Raji (cell line): ENCODE results near the gene CDK16.

ENCODE experiments used
- POLR2A ChIP-seq: IDR thresholded peaks from 2 replicates; pipeline ENCODE4 v1.6.1; 2011; ENCODE audit warnings: low read depth, low read length, control low read depth; ENCODE audit not compliant: insufficient read depth

The CDK16 gene

DNA sequence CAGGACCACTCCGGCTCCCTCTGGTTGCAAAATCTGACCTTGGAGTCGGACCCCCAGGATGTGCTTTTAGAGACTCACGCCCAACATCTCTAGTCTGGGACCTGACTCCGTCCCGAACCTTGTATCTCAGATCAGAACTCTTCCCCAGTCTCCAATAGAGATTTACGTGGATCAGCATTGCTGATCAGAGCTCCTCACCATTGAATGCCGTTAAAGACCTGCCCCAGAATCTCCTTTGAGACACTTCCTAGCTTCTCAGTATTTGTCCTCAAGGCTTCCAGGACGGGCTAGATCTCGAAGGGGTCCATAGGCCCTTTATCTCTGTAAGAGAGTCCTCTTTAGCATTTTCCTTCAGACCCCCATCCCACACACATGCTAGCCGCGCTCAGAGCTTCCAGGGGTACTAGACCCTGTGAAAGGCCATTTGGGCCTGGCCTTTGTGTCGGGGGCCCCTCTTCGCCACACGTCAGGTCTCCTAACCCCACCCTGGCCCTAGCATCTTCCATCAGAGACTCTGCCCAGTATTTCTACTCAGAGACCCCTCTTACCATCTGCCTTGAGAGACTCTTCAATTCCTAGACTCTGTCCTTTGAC is 24.2 kb upstream of the CDK16 start:
- no peak for TF ChIP-seq POLR2A

DNA sequence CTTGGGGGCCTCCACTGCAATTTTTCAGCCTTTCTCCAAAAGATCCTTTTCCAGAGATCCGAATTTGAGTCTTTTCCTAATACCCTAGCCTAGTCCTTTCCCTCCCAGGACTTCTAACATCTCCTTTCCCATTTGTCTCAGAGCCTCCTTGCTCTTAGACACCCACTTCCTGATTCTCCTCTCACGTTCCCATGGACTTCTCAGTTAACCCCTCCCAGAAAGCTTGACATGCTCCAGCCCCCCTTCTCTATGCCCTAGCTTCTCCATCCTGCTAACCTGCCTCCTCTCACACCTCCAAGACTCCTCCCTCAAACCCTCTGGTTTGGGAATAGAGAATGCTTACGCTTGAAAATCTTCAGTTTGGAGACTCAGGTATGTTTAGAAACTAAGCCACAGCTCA is 22.4 kb upstream of the CDK16 start:
- TF ChIP-seq POLR2A = no peak

DNA sequence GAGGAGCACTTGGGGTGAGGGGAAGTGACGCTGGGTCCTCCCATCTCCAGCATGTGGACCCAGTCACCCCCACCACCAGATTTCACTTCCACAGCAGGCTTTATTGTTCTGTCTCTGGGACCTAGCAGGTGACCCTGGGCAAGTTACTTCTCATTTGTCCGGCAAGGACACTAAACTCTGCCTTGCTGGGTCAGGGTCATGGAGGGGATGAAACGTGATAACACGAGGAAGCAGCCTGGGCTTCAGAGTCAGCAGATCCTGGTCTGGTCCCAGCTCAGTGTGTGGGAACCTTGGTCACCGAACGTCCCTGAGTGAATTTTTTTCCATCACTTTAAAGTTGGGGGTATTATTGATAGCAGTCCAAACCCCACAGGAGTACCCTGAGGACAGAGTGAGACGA is 21.0 kb upstream of the CDK16 start:
- TF ChIP-seq POLR2A = no peak

DNA sequence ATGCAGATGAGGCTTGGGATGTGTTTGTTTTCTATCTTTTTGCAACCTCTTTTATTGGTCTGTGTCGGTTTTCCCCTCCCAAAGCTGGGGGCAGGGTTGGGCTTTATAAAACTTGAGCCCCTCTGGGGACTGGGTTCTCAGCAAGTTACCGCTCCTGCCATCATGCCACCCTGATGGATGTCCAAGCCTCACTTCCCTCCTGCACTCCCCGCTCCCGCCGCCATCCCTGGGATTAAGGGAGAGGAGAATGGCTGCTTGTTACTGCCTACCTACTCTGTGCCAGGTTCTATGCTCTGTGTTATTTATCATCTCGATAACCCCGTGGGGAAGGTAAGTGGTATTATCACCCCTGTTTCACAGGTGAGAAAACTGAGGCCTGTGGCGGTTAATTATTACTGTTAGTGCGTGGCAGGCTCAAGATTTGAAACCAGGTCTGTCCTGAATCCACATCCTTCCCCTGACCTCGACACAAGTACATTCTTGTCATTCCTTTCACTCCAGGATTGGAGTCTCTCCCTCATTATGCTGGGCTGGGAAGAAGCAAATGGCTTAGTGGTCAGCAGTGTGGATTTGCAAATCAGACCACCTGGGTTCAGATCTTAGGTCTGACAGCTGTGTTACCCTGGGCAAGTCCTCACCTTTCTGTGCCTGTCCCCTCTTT is 20.3 kb upstream of the CDK16 start:
- no peak for TF ChIP-seq POLR2A

DNA sequence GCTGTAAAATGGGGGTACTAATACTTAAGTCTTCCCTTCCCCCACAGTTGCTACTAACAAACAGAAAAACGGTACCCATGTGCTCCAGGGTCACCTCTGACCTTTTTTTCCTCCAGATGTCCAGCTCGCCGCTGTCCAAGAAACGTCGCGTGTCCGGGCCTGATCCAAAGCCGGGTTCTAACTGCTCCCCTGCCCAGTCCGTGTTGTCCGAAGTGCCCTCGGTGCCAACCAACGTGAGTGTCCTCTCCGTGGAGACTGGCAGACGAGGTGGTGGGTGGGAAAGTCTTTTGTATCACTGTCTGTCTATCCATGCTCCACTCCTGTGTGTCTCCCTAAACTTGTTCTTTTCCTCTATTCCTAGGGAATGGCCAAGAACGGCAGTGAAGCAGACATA is 19.8 kb upstream of the CDK16 start:
- no peak for TF ChIP-seq POLR2A

DNA sequence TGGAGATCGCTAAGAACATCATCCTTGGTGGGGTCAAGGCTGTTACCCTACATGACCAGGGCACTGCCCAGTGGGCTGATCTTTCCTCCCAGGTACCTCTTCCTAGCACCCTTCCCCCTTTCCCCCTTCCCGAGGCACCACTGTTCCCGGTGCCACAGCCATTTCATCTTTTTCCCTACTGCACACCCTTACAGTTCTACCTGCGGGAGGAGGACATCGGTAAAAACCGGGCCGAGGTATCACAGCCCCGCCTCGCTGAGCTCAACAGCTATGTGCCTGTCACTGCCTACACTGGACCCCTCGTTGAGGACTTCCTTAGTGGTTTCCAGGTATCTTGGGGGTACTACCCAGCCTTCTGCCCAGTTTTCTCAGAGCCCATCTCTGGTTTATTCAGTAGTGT is 19.2 kb upstream of the CDK16 start:
- TF ChIP-seq POLR2A = no peak

DNA sequence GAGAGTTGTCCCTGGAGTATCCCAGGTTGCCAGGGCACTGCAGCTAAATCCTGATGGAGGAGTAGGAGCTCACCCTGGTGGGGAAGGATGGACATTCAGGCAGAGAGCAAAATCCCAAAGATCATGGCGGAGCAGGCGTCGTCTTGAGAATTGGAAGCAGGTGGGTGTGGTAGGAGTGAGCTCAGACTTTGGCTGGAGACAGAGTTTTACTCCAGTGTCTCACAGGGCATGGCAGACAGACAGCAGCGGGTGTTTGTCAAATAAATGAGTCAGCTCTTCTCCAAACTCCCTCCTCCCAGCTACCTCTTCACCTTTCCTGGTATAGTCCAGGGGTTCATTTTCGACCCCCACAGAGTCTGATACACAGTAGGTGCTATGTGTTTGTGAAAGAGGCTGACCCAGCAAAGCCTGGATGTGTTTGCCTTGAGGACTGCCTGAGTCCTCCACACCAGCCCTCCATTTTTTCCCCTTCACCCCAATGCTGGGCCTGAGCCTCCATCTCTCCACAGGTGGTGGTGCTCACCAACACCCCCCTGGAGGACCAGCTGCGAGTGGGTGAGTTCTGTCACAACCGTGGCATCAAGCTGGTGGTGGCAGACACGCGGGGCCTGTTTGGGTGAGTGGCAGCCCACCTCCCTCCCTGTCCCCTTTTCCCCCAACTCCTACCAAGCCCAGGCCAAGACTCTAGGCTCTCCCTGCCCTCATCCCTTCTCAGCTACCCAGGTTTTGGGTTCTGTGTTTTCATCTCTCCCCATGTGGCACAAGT is 17.9 kb upstream of the CDK16 start:
- no peak for TF ChIP-seq POLR2A

DNA sequence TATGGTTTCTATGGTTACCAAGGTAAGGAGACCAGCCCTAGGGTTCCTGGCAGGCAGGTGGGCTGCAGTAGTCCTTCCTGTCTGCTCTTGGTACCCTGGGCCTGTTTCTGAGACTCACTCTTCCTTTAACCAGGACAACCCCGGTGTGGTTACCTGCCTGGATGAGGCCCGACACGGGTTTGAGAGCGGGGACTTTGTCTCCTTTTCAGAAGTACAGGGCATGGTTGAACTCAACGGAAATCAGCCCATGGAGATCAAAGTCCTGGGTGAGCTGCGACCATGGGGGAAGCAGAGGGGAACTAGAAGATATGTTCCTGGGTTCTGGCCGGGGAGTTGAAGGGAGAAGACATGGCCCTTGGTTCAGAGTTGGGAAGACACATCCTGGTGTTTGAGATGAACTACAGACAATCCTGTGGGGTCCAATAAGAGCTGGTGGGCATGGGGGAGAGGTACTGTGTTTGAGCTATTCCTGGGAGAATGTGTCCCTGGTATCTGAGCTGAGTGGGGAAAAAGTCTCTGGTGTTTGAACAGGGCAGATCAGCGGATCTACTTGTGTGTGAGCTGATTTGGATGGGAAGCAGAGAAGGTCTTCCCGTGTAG is 17.0 kb upstream of the CDK16 start:
- no peak for TF ChIP-seq POLR2A

DNA sequence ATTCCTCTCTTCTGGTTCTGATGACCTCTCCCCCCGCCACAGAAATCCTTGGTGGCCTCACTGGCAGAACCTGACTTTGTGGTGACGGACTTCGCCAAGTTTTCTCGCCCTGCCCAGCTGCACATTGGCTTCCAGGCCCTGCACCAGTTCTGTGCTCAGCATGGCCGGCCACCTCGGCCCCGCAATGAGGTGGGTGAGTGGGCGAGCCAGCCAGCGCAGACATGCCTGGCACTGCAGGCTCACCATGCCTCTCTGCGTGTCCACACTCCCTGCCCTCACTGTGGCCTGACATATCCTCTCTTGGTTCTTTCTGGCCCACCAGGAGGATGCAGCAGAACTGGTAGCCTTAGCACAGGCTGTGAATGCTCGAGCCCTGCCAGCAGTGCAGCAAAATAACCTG is 16.2 kb upstream of the CDK16 start:
- TF ChIP-seq POLR2A = no peak

DNA sequence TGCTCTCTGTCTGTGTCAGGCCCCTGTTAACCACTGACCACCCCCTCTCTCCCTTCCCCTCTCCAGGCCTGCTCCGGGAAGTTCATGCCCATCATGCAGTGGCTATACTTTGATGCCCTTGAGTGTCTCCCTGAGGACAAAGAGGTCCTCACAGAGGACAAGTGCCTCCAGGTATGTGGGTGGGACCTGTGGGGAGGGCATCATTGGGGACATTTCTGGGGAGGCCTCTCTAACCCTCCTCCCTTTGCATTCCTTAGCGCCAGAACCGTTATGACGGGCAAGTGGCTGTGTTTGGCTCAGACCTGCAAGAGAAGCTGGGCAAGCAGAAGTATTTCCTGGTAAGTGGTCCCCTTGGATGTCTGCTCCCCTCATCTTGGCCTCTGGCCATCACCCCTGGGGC is 15.6 kb upstream of the CDK16 start:
- TF ChIP-seq POLR2A = no peak

DNA sequence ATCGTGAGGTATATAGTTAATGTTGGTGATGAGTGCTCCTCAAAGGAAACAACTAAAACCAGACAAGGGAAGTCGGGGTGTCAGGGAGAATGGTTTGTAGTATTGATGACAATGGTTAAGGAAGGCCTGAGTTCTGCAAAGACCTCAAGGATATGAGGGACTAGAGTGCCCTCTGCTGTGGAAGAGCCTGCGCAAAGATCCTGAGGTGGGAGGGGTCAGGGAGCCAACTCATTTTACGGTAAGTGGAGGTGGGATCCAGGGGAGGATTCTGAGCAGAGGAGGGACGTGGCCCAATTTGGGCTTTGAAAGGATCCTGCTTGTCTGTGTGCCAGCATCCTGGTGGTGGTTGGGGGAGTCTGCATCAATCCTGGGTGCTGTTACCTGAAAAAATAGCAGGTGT is 13.5 kb upstream of the CDK16 start:
- no peak for TF ChIP-seq POLR2A

DNA sequence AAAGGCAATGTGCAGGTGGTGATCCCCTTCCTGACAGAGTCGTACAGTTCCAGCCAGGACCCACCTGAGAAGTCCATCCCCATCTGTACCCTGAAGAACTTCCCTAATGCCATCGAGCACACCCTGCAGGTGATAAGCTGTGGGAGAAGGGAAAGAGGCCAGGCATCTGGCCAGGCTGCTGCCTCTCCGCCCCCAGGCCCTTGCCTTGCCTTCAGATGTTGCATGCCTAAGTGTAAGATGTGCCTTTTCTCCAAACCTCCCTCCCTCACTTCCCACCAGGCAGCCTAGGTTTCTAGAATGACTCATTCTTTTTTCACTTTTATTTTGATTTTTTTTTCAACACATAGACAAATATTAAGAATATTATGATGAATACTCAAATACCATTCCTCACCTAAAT is 12.2 kb upstream of the CDK16 start:
- no peak for TF ChIP-seq POLR2A

DNA sequence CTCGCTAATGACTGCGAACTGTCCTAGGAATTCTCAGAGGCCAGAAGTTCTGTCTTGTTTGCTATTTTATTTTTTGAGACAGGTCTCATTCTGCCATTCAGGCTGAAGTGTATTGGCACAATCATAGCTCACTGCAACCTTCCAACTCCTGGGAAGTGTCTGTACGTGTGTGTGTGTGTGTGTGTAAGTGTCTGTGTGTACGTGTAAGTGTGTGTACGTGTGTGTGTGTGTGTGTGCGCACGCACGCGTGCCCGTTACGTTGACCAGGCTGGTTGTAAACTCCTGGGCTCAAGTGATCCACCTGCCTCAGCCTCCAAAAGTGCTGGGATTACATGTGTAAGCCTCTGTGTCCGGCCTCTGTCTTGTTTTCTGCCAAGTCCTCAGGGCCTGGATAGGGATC is 10.4 kb upstream of the CDK16 start:
- TF ChIP-seq POLR2A = no peak

DNA sequence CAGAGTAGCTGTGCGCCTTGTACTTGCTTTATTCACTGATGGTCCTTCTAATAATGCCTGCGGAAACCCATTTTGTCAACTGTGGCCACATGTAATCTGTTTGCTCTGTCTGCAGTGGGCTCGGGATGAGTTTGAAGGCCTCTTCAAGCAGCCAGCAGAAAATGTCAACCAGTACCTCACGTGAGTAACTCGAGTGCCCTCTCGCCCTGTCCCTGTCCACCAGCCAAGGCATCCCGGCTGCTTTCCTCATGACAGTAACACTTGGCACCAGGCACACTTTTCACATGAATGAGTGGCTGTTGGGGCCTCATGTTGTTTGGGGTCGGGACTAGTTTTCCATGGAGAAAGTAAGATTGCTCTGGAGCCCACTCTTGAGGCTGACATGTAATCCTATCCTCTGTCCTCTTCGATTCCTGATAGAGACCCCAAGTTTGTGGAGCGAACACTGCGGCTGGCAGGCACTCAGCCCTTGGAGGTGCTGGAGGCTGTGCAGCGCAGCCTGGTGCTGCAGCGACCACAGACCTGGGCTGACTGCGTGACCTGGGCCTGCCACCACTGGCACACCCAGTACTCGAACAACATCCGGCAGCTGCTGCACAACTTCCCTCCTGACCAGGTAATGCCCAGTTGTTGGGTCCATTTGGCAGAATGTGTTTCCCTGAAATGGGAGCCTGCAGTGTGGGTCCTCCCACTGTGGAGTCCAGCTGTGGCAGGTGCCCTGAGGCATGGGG is 8.8 kb upstream of the CDK16 start:
- no peak for TF ChIP-seq POLR2A

DNA sequence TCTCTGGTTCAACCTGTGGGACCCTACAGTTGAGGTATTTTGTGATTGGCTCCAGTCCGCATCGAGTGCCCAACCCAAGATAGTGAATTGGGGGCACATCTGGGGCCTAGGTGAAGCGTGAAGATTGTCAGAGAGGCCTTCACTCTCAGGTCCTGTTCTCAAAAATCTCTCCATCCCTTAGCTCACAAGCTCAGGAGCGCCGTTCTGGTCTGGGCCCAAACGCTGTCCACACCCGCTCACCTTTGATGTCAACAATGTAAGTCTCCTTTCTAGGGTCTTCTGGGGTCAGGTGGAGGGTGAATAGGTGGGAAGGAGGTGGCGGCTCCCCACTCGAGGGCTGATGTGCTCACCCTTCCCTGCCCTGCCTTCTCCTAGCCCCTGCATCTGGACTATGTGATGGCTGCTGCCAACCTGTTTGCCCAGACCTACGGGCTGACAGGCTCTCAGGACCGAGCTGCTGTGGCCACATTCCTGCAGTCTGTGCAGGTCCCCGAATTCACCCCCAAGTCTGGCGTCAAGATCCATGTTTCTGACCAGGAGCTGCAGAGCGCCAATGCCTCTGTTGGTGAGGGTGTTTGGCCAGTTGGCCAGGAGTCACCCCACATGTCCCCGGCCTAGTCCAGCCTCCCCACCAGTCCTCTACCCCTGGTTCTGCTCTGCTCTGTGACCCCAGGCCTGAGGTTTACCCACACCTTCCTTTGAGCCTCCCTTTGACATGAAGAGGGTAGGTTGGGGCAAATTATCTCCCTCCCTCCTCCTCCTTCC is 7.6 kb upstream of the CDK16 start:
- TF ChIP-seq POLR2A = no peak
